Measurements from ENCODE around the gene TRIM14. TPM values are rescaled to one million over a fixed set of nuclear protein-coding genes. Genes with fewer than 3 reads are reported as not detected.

Gene TRIM14
- total and polyA plus RNA-seq, 2 donors (not counting 1 experiment from before 2014, with no cell fraction given): 22.5 to 23.9 TPM

DNA sequence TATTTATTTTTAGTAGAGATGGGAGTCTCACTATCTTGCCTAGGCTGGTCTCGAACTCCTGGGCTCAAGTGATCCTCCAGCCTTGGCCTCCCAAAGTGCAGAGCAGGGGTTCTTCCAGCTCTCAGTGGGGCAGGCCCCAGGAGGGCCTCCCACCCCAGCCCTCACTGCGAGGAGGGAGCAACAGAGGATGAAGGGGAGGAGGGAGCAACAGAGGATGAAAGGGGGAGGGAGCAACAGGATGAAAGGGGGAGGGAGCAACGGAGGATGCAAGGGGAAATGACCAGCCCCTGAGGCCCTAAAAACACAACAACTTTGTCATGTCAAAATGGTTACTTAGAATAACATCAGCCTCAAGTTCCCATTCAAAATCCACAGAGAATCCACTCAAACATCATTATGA, 10.0 kb downstream of the TRIM14 start:
- POLR2A ChIA-PET: interaction anchor here (0.6 to 2.4 kb wide), 3 partner anchors 10 to 29 kb away, joined by 3 to 24 read pairs (median 6); partner anchors contain the start of gene TRIM14

More for the DNA sequence above, 10.0 kb downstream of the TRIM14 start:
- H3K9me3 Mint-ChIP-seq (ENCODE audit: insufficient read depth): no peaks in the 10 kb centered on the region
- H3K27ac Mint-ChIP-seq: peak overlapping the region; percentile 100
- Histone ChIP-seq H3K79me2 (ENCODE audit: control insufficient read depth, insufficient read depth, low read length) (peaks cover 25% of the 10 kb centered on the region), H2AFZ (ENCODE audit: insufficient read depth, low read depth, low read length, poor library complexity, severe bottlenecking) (no peak overlapping the region), H3K4me1 (ENCODE audit: control insufficient read depth in 2 of 2, insufficient read depth in 2 of 2, low read length in 2 of 2) (peaks cover 54 to 59% of the 10 kb centered on the region in 2 donors), H3K9me3 (ENCODE audit: control extremely low read depth in 1 of 3, control insufficient read depth in 2 of 3, insufficient read depth in 1 of 3, low read length in 2 of 3) (no peaks in the 10 kb centered on the region), H3K4me3 (ENCODE audit: control extremely low read depth in 1 of 5, extremely low read depth in 1 of 5, insufficient read depth in 1 of 5, low read depth in 2 of 5, low read length in 4 of 5) (no peak overlapping the region), H3K36me3 (replicated peaks in 1 of 2; ENCODE audit: control extremely low read depth in 1 of 2, control insufficient read depth in 1 of 2, extremely low read depth in 1 of 2, insufficient read depth in 2 of 2, low read length in 1 of 2) (peaks cover 1 to 7% of the 10 kb centered on the region in 2 experiments), H3K27me3 (replicated peaks in 1 of 4; ENCODE audit: control extremely low read depth in 1 of 4, control insufficient read depth in 3 of 4, insufficient read depth in 4 of 4, low read length in 3 of 4) (no peaks in the 10 kb centered on the region), H4K20me1 (ENCODE audit: control insufficient read depth, insufficient read depth, low read length, poor library complexity, severe bottlenecking) (no peaks in the 10 kb centered on the region), H3K27ac (ENCODE audit: low read length in 2 of 2) (peak overlapping the region; percentile 87 to 91), H3K9ac (ENCODE audit: low read length) (no peak overlapping the region), H3K4me2 (replicated peaks; ENCODE audit: low read depth, low read length, poor library complexity, severe bottlenecking) (peak overlapping the region; percentile 45)
- DNase-seq (no peak), ATAC-seq (ENCODE audit: low read depth) (peak; percentile 2)
- no CpG with 5 or more reads among the region's 3 CpGs for WGBS (ENCODE audit: insufficient coverage)
- peaks cover 56% of the 10 kb centered on the region for H3K4me1 Mint-ChIP-seq
- peak overlapping the region; percentile 47 for H3K4me3 Mint-ChIP-seq
- TF ChIP-seq EZH2 (IDR thresholded peaks at IDR 0.05; ENCODE audit: borderline replicate concordance, insufficient read depth, low read depth, low read length, poor library complexity, severe bottlenecking) (no peak), CTCF (IDR thresholded peaks at IDR 0.05) (no peak)
- CTCF ChIA-PET: interaction anchor here (0.8 to 2.7 kb wide), 7 partner anchors 10 to 187 kb away, joined by 3 to 11 read pairs (median 5); partner anchors contain the start of genes TBC1D2, TRIM14 and TRMO
- no peaks in the 10 kb centered on the region for H3K27me3 Mint-ChIP-seq
- intact Hi-C loops (cut with micrococcal nuclease): loop anchor here (2.0 to 10.0 kb wide), 4 partner anchors 20 to 1694 kb away; partner anchors contain the start of genes TRMO and ZNF367

Data from B cell (primary cell).